Activated T-cell treated with anti-CD3 and anti-CD28 coated beads, Interleukin-2, amount 50 U/mL, for 4 hours (primary cell): Measurements from ENCODE around the gene MSRB2. TPM values are rescaled to one million over a fixed set of nuclear protein-coding genes. Genes with fewer than 3 reads are reported as not detected.
"Not testable (repeated sequence)": the region's sequence is repeated elsewhere in the genome, so short reads cannot be mapped to it uniquely, and the experiment has no call there.

ENCODE experiments used
- ATAC-seq, 2 donors: fragments of 200-7000 bp; cut with Tn5 transposase; one replicate each; pipeline ENCODE4 v1.10.0; 2021
- DNase-seq: peaks from one replicate; pipeline ENCODE4 v3.0.0-alpha.2; 2020
- H3K27me3 Mint-ChIP-seq: one replicate; pipeline ENCODE4 v1.8.0; 2021; ENCODE audit warnings: low read depth, mixed read lengths
- H3K36me3 Mint-ChIP-seq: one replicate; pipeline ENCODE4 v1.8.0; 2022; ENCODE audit warnings: mixed read lengths; ENCODE audit not compliant: insufficient read depth
- H3K4me1 Mint-ChIP-seq: one replicate; pipeline ENCODE4 v1.8.0; 2021; ENCODE audit warnings: low read depth, mixed read lengths
- H3K4me3 Mint-ChIP-seq: one replicate; pipeline ENCODE4 v1.8.0; 2021; ENCODE audit warnings: mild to moderate bottlenecking, moderate library complexity, mixed read lengths
- H3K9me3 Mint-ChIP-seq: one replicate; pipeline ENCODE4 v1.8.0; 2021; ENCODE audit warnings: mixed read lengths
- total RNA-seq, 3 donors: library from RNA; stranded (reverse); gene quantifications; one replicate each; pipeline ENCODE4 v1.2.1, GENCODE V29; 2021

Gene MSRB2
- total RNA-seq, 3 donors from 2014 or later, result 0.99 to 1.3 (median 1.1) TPM

DNA sequence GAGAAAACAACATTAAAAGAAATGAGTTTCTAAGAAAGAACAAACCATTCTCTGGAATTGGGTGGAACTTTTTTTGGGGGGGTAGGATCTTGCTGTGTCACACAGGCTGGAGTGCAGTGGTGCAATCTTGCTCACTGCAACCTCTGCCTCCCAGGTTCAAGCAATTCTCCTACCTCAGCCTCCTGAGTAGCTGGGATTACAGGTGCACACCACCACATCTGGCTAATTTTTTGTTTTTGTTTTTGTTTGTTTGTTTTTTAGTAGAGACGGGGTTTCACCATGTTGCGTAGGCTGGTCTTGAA is 30.6 kb upstream of the MSRB2 start:
- not testable (repeated sequence) for H3K4me3 Mint-ChIP-seq, H3K36me3 Mint-ChIP-seq, ATAC-seq, DNase-seq, H3K4me1 Mint-ChIP-seq, H3K9me3 Mint-ChIP-seq
- peaks cover 11% of the 10 kb centered on the region for H3K27me3 Mint-ChIP-seq

DNA sequence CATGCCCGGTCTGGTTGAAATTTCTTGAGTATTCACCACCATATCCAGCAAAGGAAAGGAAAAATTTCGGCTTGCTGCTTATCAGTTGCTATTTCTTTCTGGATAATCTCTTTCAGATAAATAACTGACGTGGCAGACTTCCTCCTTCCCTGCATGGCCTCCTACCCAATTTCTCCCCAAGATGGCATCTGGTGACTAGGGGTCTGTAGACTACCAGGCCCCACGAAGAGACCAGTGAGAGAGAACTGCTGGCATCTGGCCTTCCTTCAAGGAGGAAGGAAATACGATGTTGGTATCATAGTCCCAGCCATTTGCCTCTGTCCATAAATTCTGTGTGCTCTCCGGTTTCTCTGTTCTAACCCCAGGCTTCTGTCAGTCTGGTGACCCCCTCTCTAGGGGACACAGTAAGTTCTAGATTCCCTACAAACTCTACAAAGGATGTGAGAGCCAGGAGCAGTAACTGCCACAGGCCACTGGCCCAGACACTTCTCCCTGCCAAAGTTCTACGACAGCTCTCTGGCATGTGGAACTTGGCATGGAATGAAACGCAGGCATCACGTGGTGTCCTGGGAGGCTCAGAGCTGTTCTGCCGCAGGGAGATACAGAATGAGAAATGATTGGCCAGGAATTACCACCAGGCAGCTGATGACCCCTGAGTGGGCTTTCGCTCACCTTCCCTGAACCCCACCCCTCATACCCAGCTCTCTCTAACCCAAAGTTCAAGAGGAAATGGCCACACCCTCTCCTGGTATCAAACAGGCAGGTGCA is 30.0 kb upstream of the MSRB2 start:
- Mint-ChIP-seq H3K4me1 (peaks cover 2% of the 10 kb centered on the region), H3K4me3 (no peak overlapping the region), H3K36me3 (no peaks in the 10 kb centered on the region), H3K27me3 (peaks cover 11% of the 10 kb centered on the region), H3K9me3 (no peaks in the 10 kb centered on the region)
- ATAC-seq (no peak), DNase-seq (no peak)

GRCh38 chr10:23067337-23067736 is 28.0 kb upstream of the MSRB2 start:
- Mint-ChIP-seq H3K9me3 (no peaks in the 10 kb centered on the region), H3K4me3 (no peak overlapping the region), H3K36me3 (no peaks in the 10 kb centered on the region), H3K27me3 (peaks cover 15% of the 10 kb centered on the region), H3K4me1 (peaks cover 2% of the 10 kb centered on the region)
- no peak for ATAC-seq
- no peak for DNase-seq

GRCh38 chr10:23067939-23068775 is 27.2 kb upstream of the MSRB2 start:
- peak; percentile 62 for DNase-seq
- peak; percentile 59 to 60 for ATAC-seq
- Mint-ChIP-seq H3K36me3 (no peaks in the 10 kb centered on the region), H3K4me1 (peaks cover 2% of the 10 kb centered on the region), H3K4me3 (no peak overlapping the region), H3K9me3 (no peaks in the 10 kb centered on the region), H3K27me3 (peaks cover 15% of the 10 kb centered on the region)

DNA sequence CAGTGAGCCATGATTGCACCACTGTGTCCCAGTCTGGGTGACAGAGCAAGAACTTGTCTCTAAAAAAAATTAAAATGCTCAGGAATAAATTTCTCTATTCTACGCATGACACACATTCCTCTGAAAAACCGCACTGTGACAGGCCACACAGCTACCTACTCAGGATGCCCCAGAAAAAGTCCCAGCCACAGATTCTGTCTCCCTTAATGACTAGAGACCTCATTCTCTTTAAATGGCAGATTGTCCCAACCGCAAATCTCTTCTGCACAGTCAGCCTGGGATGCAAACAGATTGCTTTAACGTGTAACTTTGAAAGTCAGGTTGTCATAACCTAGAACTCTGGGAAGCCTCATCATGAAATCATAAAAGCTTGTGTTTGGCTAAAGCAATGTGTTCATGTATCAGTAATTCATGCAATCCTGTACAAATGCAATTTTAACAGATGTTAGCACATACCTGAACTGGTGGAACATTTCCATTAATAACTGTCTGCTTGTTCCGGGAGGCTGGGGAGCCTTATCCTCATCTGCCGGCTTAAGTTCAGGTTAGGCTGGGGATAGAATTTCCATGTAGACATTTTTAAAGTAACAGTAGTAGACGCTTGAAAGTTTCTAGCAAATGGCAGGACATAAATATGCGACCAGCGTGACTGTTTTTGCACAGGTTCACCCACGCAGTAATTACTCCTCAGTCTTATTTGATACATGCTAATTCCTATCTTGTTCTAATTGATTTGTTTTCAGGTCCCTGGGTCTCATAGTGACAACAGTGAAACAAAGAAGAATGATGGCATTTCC is 26.2 kb upstream of the MSRB2 start:
- peaks cover 14% of the 10 kb centered on the region for H3K27me3 Mint-ChIP-seq
- H3K9me3 Mint-ChIP-seq, result no peaks in the 10 kb centered on the region
- no peak overlapping the region for H3K4me3 Mint-ChIP-seq
- DNase-seq (no peak), ATAC-seq (no peak)
- no peaks in the 10 kb centered on the region for H3K36me3 Mint-ChIP-seq
- H3K4me1 Mint-ChIP-seq, result peaks cover 2% of the 10 kb centered on the region

- not testable (repeated sequence) for DNase-seq, H3K9me3 Mint-ChIP-seq, H3K4me1 Mint-ChIP-seq, H3K36me3 Mint-ChIP-seq, ATAC-seq, H3K4me3 Mint-ChIP-seq
- peaks cover 14% of the 10 kb centered on the region for H3K27me3 Mint-ChIP-seq
These were observed 25.1 kb upstream of the MSRB2 start for GRCh38 chr10:23070092-23070912.

- no peak for ATAC-seq
These were observed 24.5 kb upstream of the MSRB2 start for GRCh38 chr10:23070913-23071218.

GRCh38 chr10:23072593-23072992 is 22.8 kb upstream of the MSRB2 start:
- H3K9me3 Mint-ChIP-seq, H3K36me3 Mint-ChIP-seq, DNase-seq, ATAC-seq, H3K4me1 Mint-ChIP-seq, H3K4me3 Mint-ChIP-seq: not testable (repeated sequence)
- peaks cover 23% of the 10 kb centered on the region for H3K27me3 Mint-ChIP-seq

More at GRCh38 chr10:23070913-23071218, 24.5 kb upstream of the MSRB2 start:
- H3K36me3 Mint-ChIP-seq, result no peaks in the 10 kb centered on the region
- H3K4me3 Mint-ChIP-seq, result no peak overlapping the region
- no peak for DNase-seq
- H3K27me3 Mint-ChIP-seq, result peaks cover 14% of the 10 kb centered on the region
- peaks cover 2% of the 10 kb centered on the region for H3K4me1 Mint-ChIP-seq
- no peaks in the 10 kb centered on the region for H3K9me3 Mint-ChIP-seq

GRCh38 chr10:23073527-23073926 is 21.9 kb upstream of the MSRB2 start:
- DNase-seq, result no peak
- Mint-ChIP-seq H3K36me3 (no peaks in the 10 kb centered on the region), H3K4me3 (no peak overlapping the region), H3K4me1 (no peaks in the 10 kb centered on the region), H3K27me3 (peaks cover 24% of the 10 kb centered on the region), H3K9me3 (no peaks in the 10 kb centered on the region)
- ATAC-seq, result no peak

- no peaks in the 10 kb centered on the region for H3K36me3 Mint-ChIP-seq
- no peak overlapping the region for H3K4me3 Mint-ChIP-seq
- H3K9me3 Mint-ChIP-seq, result no peaks in the 10 kb centered on the region
- no peaks in the 10 kb centered on the region for H3K4me1 Mint-ChIP-seq
- DNase-seq (no peak), ATAC-seq (no peak)
- peaks cover 28% of the 10 kb centered on the region for H3K27me3 Mint-ChIP-seq
These were observed 19.7 kb upstream of the MSRB2 start for GRCh38 chr10:23075672-23076071.

GRCh38 chr10:23078114-23078513 is 17.3 kb upstream of the MSRB2 start:
- Mint-ChIP-seq H3K9me3 (no peaks in the 10 kb centered on the region), H3K27me3 (peaks cover 41% of the 10 kb centered on the region), H3K36me3 (no peaks in the 10 kb centered on the region), H3K4me3 (no peak overlapping the region), H3K4me1 (no peaks in the 10 kb centered on the region)
- no peak for ATAC-seq
- no peak for DNase-seq

DNA sequence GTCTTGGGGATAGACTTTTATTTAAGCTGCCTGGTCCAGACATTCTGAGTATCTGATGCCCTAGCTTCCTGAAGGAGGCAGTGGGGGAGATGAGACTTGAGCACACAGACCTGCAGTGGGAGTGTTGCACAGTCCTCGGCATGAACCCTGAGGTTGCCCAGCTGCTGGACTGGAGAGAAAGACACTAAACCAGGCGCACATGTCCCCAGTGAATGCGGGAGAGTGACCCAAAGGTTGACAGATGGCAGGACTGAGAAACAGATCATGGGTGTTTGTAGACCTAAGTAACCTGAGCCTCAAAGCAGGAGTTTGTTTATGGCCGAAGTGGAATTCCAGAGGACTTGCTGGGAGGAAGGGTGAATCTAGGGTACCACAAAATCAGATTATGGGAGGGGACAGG is 15.7 kb upstream of the MSRB2 start:
- ATAC-seq (no peak), DNase-seq (no peak)
- no peaks in the 10 kb centered on the region for H3K36me3 Mint-ChIP-seq
- no peaks in the 10 kb centered on the region for H3K4me1 Mint-ChIP-seq
- H3K4me3 Mint-ChIP-seq, result no peak overlapping the region
- H3K27me3 Mint-ChIP-seq, result peaks cover 44% of the 10 kb centered on the region
- peaks cover 1% of the 10 kb centered on the region for H3K9me3 Mint-ChIP-seq

- Mint-ChIP-seq H3K9me3 (peaks cover 4% of the 10 kb centered on the region), H3K4me1 (no peaks in the 10 kb centered on the region), H3K27me3 (peaks cover 44% of the 10 kb centered on the region), H3K36me3 (no peaks in the 10 kb centered on the region), H3K4me3 (no peak overlapping the region)
- ATAC-seq, result no peak
- DNase-seq, result no peak
These were observed 15.1 kb upstream of the MSRB2 start for GRCh38 chr10:23080262-23080661.

DNA sequence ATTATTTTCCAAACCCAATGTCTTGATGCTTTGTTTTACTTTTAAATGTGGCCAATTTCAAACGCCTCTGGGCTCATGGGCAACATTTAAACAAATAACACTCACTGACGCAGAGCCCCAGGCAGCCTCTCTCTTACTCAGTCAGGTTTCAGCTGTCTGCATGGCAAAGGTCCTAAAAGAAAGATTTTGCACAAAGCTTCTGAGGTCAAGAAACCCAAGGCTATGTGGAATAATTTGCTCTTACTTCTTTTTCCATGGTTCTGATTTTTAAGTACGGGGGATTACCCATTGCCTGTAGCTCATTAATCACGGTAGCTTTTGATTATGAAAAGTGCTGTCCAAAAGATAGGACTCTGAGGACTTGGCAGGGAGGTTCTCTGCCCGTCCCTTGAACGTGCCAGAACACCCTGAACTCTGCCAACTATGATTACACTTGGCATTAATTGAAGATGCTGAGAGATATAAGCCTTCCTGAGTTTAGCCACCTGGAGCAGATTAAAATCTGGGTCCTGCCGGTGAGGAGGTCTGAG is 14.1 kb upstream of the MSRB2 start:
- ATAC-seq (no peak), DNase-seq (no peak)
- Mint-ChIP-seq H3K27me3 (peaks cover 44% of the 10 kb centered on the region), H3K4me1 (no peaks in the 10 kb centered on the region), H3K4me3 (no peak overlapping the region), H3K9me3 (peaks cover 4% of the 10 kb centered on the region), H3K36me3 (no peaks in the 10 kb centered on the region)
